NCI-H2029 treated with DMSO at 0.1 percent for 48 hours (cell line): Measurements from ENCODE around the gene COX6A2.

Experiments used
- DNase-seq: peaks from one replicate; lab custom pipeline; 2025; lab: John Stamatoyannopoulos, UW

Gene COX6A2

GRCh38 chr16:31428279-31428597 is at the start of gene COX6A2:
Gene COX6A2 (minus strand): TSS chr16:31428360. CDS start chr16:31428325, 35 bp downstream.
- no peak for DNase-seq

GRCh38 chr16:31477220-31478216 is 49.4 kb upstream of the COX6A2 start:
- no peak for DNase-seq

- DNase-seq = no peak
Observed at GRCh38 chr16:31476303-31477219, 48.4 kb upstream of the COX6A2 start.

- DNase-seq = no peak
Observed at GRCh38 chr16:31475946-31476302, 47.8 kb upstream of the COX6A2 start.

GRCh38 chr16:31474773-31475738 is 46.9 kb upstream of the COX6A2 start:
- DNase-seq = no peak

- no peak for DNase-seq
Observed at GRCh38 chr16:31474173-31474714, 46.1 kb upstream of the COX6A2 start.

GRCh38 chr16:31473264-31473984 is 45.3 kb upstream of the COX6A2 start:
- no peak for DNase-seq

GRCh38 chr16:31472709-31473203 is 44.6 kb upstream of the COX6A2 start:
- peak; percentile 93 for DNase-seq

GRCh38 chr16:31471875-31472708 is 43.9 kb upstream of the COX6A2 start, which contains the start of gene TGFB1I1:
Gene TGFB1I1 (plus strand): TSS chr16:31472152. CDS start chr16:31472189, 37 bp downstream.
- no peak for DNase-seq

GRCh38 chr16:31471241-31471874 is 43.2 kb upstream of the COX6A2 start:
- no peak for DNase-seq

GRCh38 chr16:31470615-31471014 is 42.5 kb upstream of the COX6A2 start:
- DNase-seq = no peak

GRCh38 chr16:31467858-31468257 is 39.7 kb upstream of the COX6A2 start:
- DNase-seq = no peak

GRCh38 chr16:31467151-31467773 is 39.1 kb upstream of the COX6A2 start:
- DNase-seq = no peak

- no peak for DNase-seq
Observed at GRCh38 chr16:31466381-31466841, 38.3 kb upstream of the COX6A2 start.

- no peak for DNase-seq
Observed at GRCh38 chr16:31465788-31466370, 37.7 kb upstream of the COX6A2 start.

GRCh38 chr16:31464781-31465260 is 36.7 kb upstream of the COX6A2 start:
- no peak for DNase-seq

GRCh38 chr16:31464348-31464769 is 36.2 kb upstream of the COX6A2 start:
- no peak for DNase-seq
